MM.1S (cell line): ENCODE measurements around the gene FADS1.

Experiments used
- DNase-seq: peaks from one replicate; pipeline ENCODE4 v3.0.0-alpha.2; 2015
- H2AFZ ChIP-seq: fragments of 300-600 bp; sonication (generic); 2 replicates; pipeline ENCODE4 v1.6.0; 2016; ENCODE audit warnings: antibody characterized with exemption, low read length
- H3F3A ChIP-seq: fragments of 300-600 bp; sonication (generic); 2 replicates; pipeline ENCODE4 v1.6.1; 2016; ENCODE audit warnings: mild to moderate bottlenecking, antibody characterized with exemption, low read length, moderate library complexity, mixed read lengths; ENCODE audit not compliant: insufficient read depth
- H3K27ac ChIP-seq: fragments of 300-600 bp; sonication (generic); 2 replicates; pipeline ENCODE4 v1.5.1; 2016; ENCODE audit warnings: mild to moderate bottlenecking, low read length
- H3K27me3 ChIP-seq: fragments of 300-600 bp; sonication (generic); replicated peaks from 2 replicates; pipeline ENCODE4 v1.6.0; 2016; ENCODE audit warnings: low read length; ENCODE audit not compliant: insufficient read depth
- H3K36me3 ChIP-seq: fragments of 300-600 bp; sonication (generic); replicated peaks from 2 replicates; pipeline ENCODE4 v1.6.1; 2016; ENCODE audit warnings: mild to moderate bottlenecking, low read length, mixed read lengths; ENCODE audit not compliant: insufficient read depth
- H3K4me1 ChIP-seq: fragments of 300-600 bp; sonication (generic); 2 replicates; pipeline ENCODE4 v1.6.1; 2016; ENCODE audit warnings: low read length, mixed read lengths
- H3K4me2 ChIP-seq: fragments of 300-600 bp; sonication (generic); 2 replicates; pipeline ENCODE4 v1.6.0; 2016; ENCODE audit warnings: low read depth, low read length
- H3K4me3 ChIP-seq: fragments of 300-600 bp; sonication (generic); 2 replicates; pipeline ENCODE4 v1.5.1; 2016; ENCODE audit warnings: low read length, mixed read lengths
- H3K79me2 ChIP-seq: fragments of 300-600 bp; sonication (generic); 2 replicates; pipeline ENCODE4 v1.6.1; 2016; ENCODE audit warnings: mixed run types, low read length, mixed read lengths
- H3K9ac ChIP-seq: fragments of 300-600 bp; sonication (generic); 2 replicates; pipeline ENCODE4 v1.6.1; 2016; ENCODE audit warnings: low read length, mixed read lengths
- H3K9me2 ChIP-seq: fragments of 300-600 bp; sonication (generic); replicated peaks from 2 replicates; pipeline ENCODE4 v1.6.1; 2016; ENCODE audit warnings: mild to moderate bottlenecking, low read length, mixed read lengths; ENCODE audit not compliant: insufficient read depth
- H3K9me3 ChIP-seq: fragments of 300-600 bp; sonication (generic); replicated peaks from 2 replicates; pipeline ENCODE4 v1.6.1; 2016; ENCODE audit warnings: mild to moderate bottlenecking, low read length, mixed read lengths; ENCODE audit not compliant: insufficient read depth
- H4K20me1 ChIP-seq: fragments of 300-600 bp; sonication (generic); 2 replicates; pipeline ENCODE4 v1.6.1; 2016; ENCODE audit warnings: mild to moderate bottlenecking, low read length, moderate library complexity, mixed read lengths; ENCODE audit not compliant: insufficient read depth
- CTCF ChIP-seq: fragments of 300-600 bp; sonication (generic); IDR thresholded peaks from 2 replicates; pipeline ENCODE4 v1.5.1; 2016; ENCODE audit warnings: antibody characterized with exemption, low read length, mixed read lengths
- EZH2 ChIP-seq: fragments of 300-600 bp; sonication (generic); optimal IDR thresholded peaks from 2 replicates; pipeline ENCODE3; 2017; ENCODE audit warnings: low read depth, mild to moderate bottlenecking, antibody characterized with exemption, low read length, mixed read lengths
- EZH2phosphoT487 ChIP-seq: fragments of 300-600 bp; sonication (generic); IDR thresholded peaks from 2 replicates; pipeline ENCODE4 v1.6.1; 2018; ENCODE audit warnings: antibody characterized with exemption, low read length

The FADS1 gene

GRCh38 chr11:61771195-61771894, 45.5 kb downstream of the FADS1 start:
- no peak overlapping the region for H3K27ac ChIP-seq
- no peaks in the 10 kb centered on the region for H3K9me3 ChIP-seq
- no peak overlapping the region for H3K4me3 ChIP-seq
- no peak overlapping the region for H3K9ac ChIP-seq
- no peak for TF ChIP-seq EZH2
- no peak for TF ChIP-seq EZH2phosphoT487
- no peak for TF ChIP-seq CTCF
- no peaks in the 10 kb centered on the region for H3K9me2 ChIP-seq
- H2AFZ ChIP-seq = no peak overlapping the region
- H3K4me1 ChIP-seq = no peaks in the 10 kb centered on the region
- no peak overlapping the region for H3K4me2 ChIP-seq
- no peak for DNase-seq
- no peaks in the 10 kb centered on the region for H3F3A ChIP-seq
- H3K36me3 ChIP-seq = no peaks in the 10 kb centered on the region
- H3K27me3 ChIP-seq = peaks cover 31% of the 10 kb centered on the region
- H4K20me1 ChIP-seq = no peaks in the 10 kb centered on the region
- H3K79me2 ChIP-seq = no peaks in the 10 kb centered on the region

- Histone ChIP-seq H3K9me2 (no peaks in the 10 kb centered on the region), H3K27me3 (peaks cover 35% of the 10 kb centered on the region), H3K4me3 (no peak overlapping the region), H2AFZ (no peak overlapping the region), H3K79me2 (no peaks in the 10 kb centered on the region), H3K9me3 (no peaks in the 10 kb centered on the region), H3K27ac (no peak overlapping the region), H3F3A (no peaks in the 10 kb centered on the region), H3K4me1 (no peaks in the 10 kb centered on the region), H3K9ac (no peak overlapping the region), H3K36me3 (no peaks in the 10 kb centered on the region), H4K20me1 (no peaks in the 10 kb centered on the region), H3K4me2 (no peak overlapping the region)
- DNase-seq = no peak
- TF ChIP-seq CTCF (no peak), EZH2phosphoT487 (no peak), EZH2 (no peak)
Observed at GRCh38 chr11:61769946-61770683, 46.7 kb downstream of the FADS1 start.

GRCh38 chr11:61769169-61769920, 47.5 kb downstream of the FADS1 start:
- no peak overlapping the region for H3K4me2 ChIP-seq
- H3K4me3 ChIP-seq = no peak overlapping the region
- peaks cover 36% of the 10 kb centered on the region for H3K27me3 ChIP-seq
- H3K36me3 ChIP-seq = no peaks in the 10 kb centered on the region
- no peaks in the 10 kb centered on the region for H3K9me3 ChIP-seq
- no peak for DNase-seq
- H3K9me2 ChIP-seq = no peaks in the 10 kb centered on the region
- TF ChIP-seq CTCF (no peak; the same call in 1 of the 2 replicates), EZH2 (no peak), EZH2phosphoT487 (no peak)
- no peaks in the 10 kb centered on the region for H3K79me2 ChIP-seq
- H3K27ac ChIP-seq = no peak overlapping the region
- H3F3A ChIP-seq = no peaks in the 10 kb centered on the region
- H3K4me1 ChIP-seq = no peaks in the 10 kb centered on the region
- H4K20me1 ChIP-seq = no peaks in the 10 kb centered on the region
- no peak overlapping the region for H3K9ac ChIP-seq
- no peak overlapping the region for H2AFZ ChIP-seq
